Measurements from ENCODE around the gene GANAB.

Gene GANAB

DNA sequence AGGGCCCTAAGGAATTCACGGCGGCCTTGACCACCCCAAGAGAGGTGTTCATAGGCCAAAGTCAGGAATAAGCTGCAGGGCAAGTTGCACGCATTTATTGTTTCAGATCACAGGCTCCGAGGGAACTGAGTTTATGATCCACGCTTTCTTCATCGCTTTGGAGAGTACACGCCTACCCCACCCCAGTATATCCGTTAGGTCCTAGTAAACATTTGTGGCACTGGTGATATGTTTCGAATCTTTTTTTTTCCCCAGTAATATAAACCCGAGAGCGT is 805 bp downstream of the GANAB start:
- Histone ChIP-seq H2BK5ac (ENCODE audit: low read depth, low read length, poor library complexity) (no peak overlapping the region), H3K4me2 (ENCODE audit: low read length) (peak overlapping the region; percentile 62), H3K79me2 (ENCODE audit: control insufficient read depth, insufficient read depth, low read length, poor library complexity) (peaks cover 9% of the 10 kb centered on the region), H2BK120ac (ENCODE audit: insufficient read depth, low read length, poor library complexity) (no peak overlapping the region), H3K18ac (ENCODE audit: low read length) (no peak overlapping the region), H3K4me1 (ENCODE audit: control insufficient read depth in 1 of 2, insufficient read depth in 2 of 2, low read length in 2 of 2) (peaks cover 8 to 9% of the 10 kb centered on the region in 2 experiments), H4K12ac (ENCODE audit: low read depth, low read length) (no peak overlapping the region), H4K91ac (ENCODE audit: low read depth, low read length) (peak overlapping the region; percentile 91), H2BK12ac (ENCODE audit: low read length) (no peak overlapping the region), H2AK5ac (ENCODE audit: low read length) (peak overlapping the region; percentile 1), H3K27ac (ENCODE audit: low read depth, low read length) (peak overlapping the region; percentile 89), H2AFZ (ENCODE audit: insufficient read depth, low read length, poor library complexity) (no peak overlapping the region), H3K4me3 (ENCODE audit: low read depth, low read length) (peak overlapping the region; percentile 86), H3K9me3 (ENCODE audit: insufficient read depth, low read depth, low read length) (no peaks in the 10 kb centered on the region), H3K4ac (ENCODE audit: low read depth, low read length) (peak overlapping the region; percentile 73), H4K8ac (ENCODE audit: low read depth, low read length) (peak overlapping the region; percentile 94), H3K23ac (ENCODE audit: low read length) (no peak overlapping the region), H3K9ac (ENCODE audit: low read length) (peak overlapping the region; percentile 97), H3K36me3 (ENCODE audit: control insufficient read depth in 1 of 2, insufficient read depth in 2 of 2, low read length in 2 of 2) (peaks cover 32 to 35% of the 10 kb centered on the region in 2 experiments), H3K27me3 (ENCODE audit: insufficient read depth, low read length) (no peaks in the 10 kb centered on the region), H3K14ac (ENCODE audit: low read length) (peak overlapping the region; percentile 23), H3K79me1 (ENCODE audit: low read length) (peaks cover 7% of the 10 kb centered on the region)
- DNase-seq: peak in 1 of 2 donors; percentile 12
- WGBS (ENCODE audit: extremely low coverage, insufficient coverage, insufficient read length): no CpG with 5 or more reads among the region's 11 CpGs

DNA sequence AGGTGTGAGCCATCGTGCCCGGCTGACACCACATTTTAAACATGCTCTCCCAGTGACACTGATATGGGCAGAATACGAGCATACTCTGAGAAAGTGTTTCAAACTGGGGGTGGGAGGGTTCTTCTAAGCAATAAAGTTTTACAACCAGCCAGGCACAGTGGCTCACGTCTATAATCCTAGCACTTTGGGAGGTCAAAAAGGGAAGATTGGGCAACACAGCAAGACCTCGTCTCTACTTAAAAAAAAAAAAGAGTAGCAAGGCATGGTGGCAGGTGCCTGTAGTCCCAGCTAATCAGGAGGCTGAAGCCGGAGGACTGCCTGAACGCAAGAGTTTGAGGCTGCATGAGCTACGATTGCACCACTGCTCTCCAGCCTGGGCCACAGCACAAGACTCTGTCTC is 2.2 kb downstream of the GANAB start:
- no peak overlapping the region for H4K12ac ChIP-seq (ENCODE audit: low read depth, low read length)
- H3K4me2 ChIP-seq (ENCODE audit: low read length): no peak overlapping the region
- no peak overlapping the region for H2BK120ac ChIP-seq (ENCODE audit: insufficient read depth, low read length, poor library complexity)
- H3K79me2 ChIP-seq (ENCODE audit: control insufficient read depth, insufficient read depth, low read length, poor library complexity): peaks cover 9% of the 10 kb centered on the region
- no peak overlapping the region for H3K27ac ChIP-seq (ENCODE audit: low read depth, low read length)
- H3K9me3 ChIP-seq (ENCODE audit: insufficient read depth, low read depth, low read length): no peaks in the 10 kb centered on the region
- H3K14ac ChIP-seq (ENCODE audit: low read length): no peak overlapping the region
- no peaks in the 10 kb centered on the region for H3K27me3 ChIP-seq (ENCODE audit: insufficient read depth, low read length)
- no peak overlapping the region for H2AK5ac ChIP-seq (ENCODE audit: low read length)
- H4K91ac ChIP-seq (ENCODE audit: low read depth, low read length): no peak overlapping the region
- H3K4me1 ChIP-seq (ENCODE audit: control insufficient read depth in 1 of 2, insufficient read depth in 2 of 2, low read length in 2 of 2): peaks cover 8 to 9% of the 10 kb centered on the region in 2 experiments
- no peak overlapping the region for H3K23ac ChIP-seq (ENCODE audit: low read length)
- no peak overlapping the region for H2BK5ac ChIP-seq (ENCODE audit: low read depth, low read length, poor library complexity)
- H3K4ac ChIP-seq (ENCODE audit: low read depth, low read length): peak overlapping the region; percentile 39
- H3K36me3 ChIP-seq (ENCODE audit: control insufficient read depth in 1 of 2, insufficient read depth in 2 of 2, low read length in 2 of 2): peaks cover 28 to 35% of the 10 kb centered on the region in 2 experiments
- no peak overlapping the region for H4K8ac ChIP-seq (ENCODE audit: low read depth, low read length)
- H3K18ac ChIP-seq (ENCODE audit: low read length): no peak overlapping the region
- H3K9ac ChIP-seq (ENCODE audit: low read length): no peak overlapping the region
- no peak overlapping the region for H2BK12ac ChIP-seq (ENCODE audit: low read length)
- H3K79me1 ChIP-seq (ENCODE audit: low read length): peaks cover 7% of the 10 kb centered on the region
- no peak overlapping the region for H2AFZ ChIP-seq (ENCODE audit: insufficient read depth, low read length, poor library complexity)
- no peak for DNase-seq
- no CpG with 5 or more reads among the region's 8 CpGs for WGBS (ENCODE audit: extremely low coverage, insufficient coverage, insufficient read length)
- no peak overlapping the region for H3K4me3 ChIP-seq (ENCODE audit: low read depth, low read length)

DNA sequence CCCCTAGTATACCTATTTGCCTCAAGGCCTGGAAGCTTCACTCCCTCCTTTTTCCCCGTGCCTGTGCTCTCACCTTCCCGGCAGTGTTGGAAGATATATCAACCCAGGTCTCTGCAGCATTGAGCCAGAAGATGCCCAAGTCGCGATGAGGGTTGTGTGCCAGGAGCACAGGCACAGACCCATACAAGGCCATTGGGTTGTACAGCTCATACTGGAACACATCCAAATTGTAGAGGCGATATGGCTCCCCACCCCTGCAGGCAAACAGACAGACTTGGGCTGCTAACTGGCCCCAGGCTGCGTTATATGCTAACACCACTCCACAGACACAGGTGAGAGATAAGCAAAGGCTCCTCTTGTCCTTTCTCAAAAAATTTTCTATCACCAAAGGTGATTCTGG is 13.9 kb downstream of the GANAB start:
- Histone ChIP-seq H4K91ac (ENCODE audit: low read depth, low read length) (no peak overlapping the region), H3K9me3 (ENCODE audit: insufficient read depth, low read depth, low read length) (no peaks in the 10 kb centered on the region), H2BK12ac (ENCODE audit: low read length) (no peak overlapping the region), H3K18ac (ENCODE audit: low read length) (no peak overlapping the region), H4K8ac (ENCODE audit: low read depth, low read length) (no peak overlapping the region), H4K12ac (ENCODE audit: low read depth, low read length) (no peak overlapping the region), H2BK5ac (ENCODE audit: low read depth, low read length, poor library complexity) (no peak overlapping the region), H2BK120ac (ENCODE audit: insufficient read depth, low read length, poor library complexity) (no peak overlapping the region), H3K23ac (ENCODE audit: low read length) (no peak overlapping the region), H3K9ac (ENCODE audit: low read length) (no peak overlapping the region), H3K4ac (ENCODE audit: low read depth, low read length) (no peak overlapping the region), H3K4me1 (ENCODE audit: control insufficient read depth in 1 of 2, insufficient read depth in 2 of 2, low read length in 2 of 2) (no peaks in the 10 kb centered on the region), H3K79me2 (ENCODE audit: control insufficient read depth, insufficient read depth, low read length, poor library complexity) (no peaks in the 10 kb centered on the region), H3K4me3 (ENCODE audit: low read depth, low read length) (no peak overlapping the region), H3K27ac (ENCODE audit: low read depth, low read length) (no peak overlapping the region), H2AK5ac (ENCODE audit: low read length) (no peak overlapping the region), H2AFZ (ENCODE audit: insufficient read depth, low read length, poor library complexity) (no peak overlapping the region), H3K79me1 (ENCODE audit: low read length) (no peaks in the 10 kb centered on the region), H3K4me2 (ENCODE audit: low read length) (no peak overlapping the region), H3K36me3 (ENCODE audit: control insufficient read depth in 1 of 2, insufficient read depth in 2 of 2, low read length in 2 of 2) (peaks cover 76 to 77% of the 10 kb centered on the region in 2 experiments), H3K27me3 (ENCODE audit: insufficient read depth, low read length) (no peaks in the 10 kb centered on the region), H3K14ac (ENCODE audit: low read length) (no peak overlapping the region)
- no peak for DNase-seq
- WGBS (ENCODE audit: extremely low coverage, insufficient coverage, insufficient read length): no CpG with 5 or more reads among the region's 6 CpGs

DNA sequence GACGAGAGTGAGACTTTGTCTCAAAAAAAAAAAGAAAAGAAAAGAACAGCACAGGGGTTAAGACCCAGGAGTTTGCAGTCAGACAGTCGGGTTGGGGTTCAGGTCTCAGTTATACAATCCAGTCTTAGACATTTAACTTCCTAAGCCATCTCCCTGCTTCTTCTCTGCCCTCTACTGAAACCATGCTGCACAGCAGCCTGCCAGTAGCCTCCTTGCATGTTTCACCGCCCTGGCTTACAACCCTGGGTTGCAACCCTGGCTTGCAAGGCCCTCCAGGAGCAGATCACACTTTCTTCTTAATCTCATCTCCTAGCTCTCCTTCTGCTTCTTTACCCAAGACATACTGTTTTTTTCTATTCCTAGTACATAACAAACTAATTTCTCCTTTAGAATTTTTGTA is 18.7 kb downstream of the GANAB start:
- Histone ChIP-seq H3K4me1 (ENCODE audit: control insufficient read depth in 1 of 2, insufficient read depth in 2 of 2, low read length in 2 of 2) (no peaks in the 10 kb centered on the region), H2BK120ac (ENCODE audit: insufficient read depth, low read length, poor library complexity) (no peak overlapping the region), H2AFZ (ENCODE audit: insufficient read depth, low read length, poor library complexity) (no peak overlapping the region), H2BK5ac (ENCODE audit: low read depth, low read length, poor library complexity) (no peak overlapping the region), H2BK12ac (ENCODE audit: low read length) (no peak overlapping the region), H3K4me3 (ENCODE audit: low read depth, low read length) (no peak overlapping the region), H3K4me2 (ENCODE audit: low read length) (no peak overlapping the region), H4K8ac (ENCODE audit: low read depth, low read length) (no peak overlapping the region), H2AK5ac (ENCODE audit: low read length) (no peak overlapping the region), H3K23ac (ENCODE audit: low read length) (no peak overlapping the region), H3K9me3 (ENCODE audit: insufficient read depth, low read depth, low read length) (no peaks in the 10 kb centered on the region), H3K27ac (ENCODE audit: low read depth, low read length) (no peak overlapping the region), H3K79me2 (ENCODE audit: control insufficient read depth, insufficient read depth, low read length, poor library complexity) (no peaks in the 10 kb centered on the region), H3K79me1 (ENCODE audit: low read length) (no peaks in the 10 kb centered on the region), H4K91ac (ENCODE audit: low read depth, low read length) (no peak overlapping the region), H3K27me3 (ENCODE audit: insufficient read depth, low read length) (no peaks in the 10 kb centered on the region), H3K9ac (ENCODE audit: low read length) (no peak overlapping the region), H3K18ac (ENCODE audit: low read length) (no peak overlapping the region), H3K4ac (ENCODE audit: low read depth, low read length) (no peak overlapping the region), H3K14ac (ENCODE audit: low read length) (no peak overlapping the region), H3K36me3 (ENCODE audit: control insufficient read depth in 1 of 2, insufficient read depth in 2 of 2, low read length in 2 of 2) (peaks cover 71% of the 10 kb centered on the region in 2 experiments), H4K12ac (ENCODE audit: low read depth, low read length) (no peak overlapping the region)
- DNase-seq: no peak
- WGBS (ENCODE audit: extremely low coverage, insufficient coverage, insufficient read length): no CpG with 5 or more reads among the region's 3 CpGs
